ENCODE measurements around the gene ADAM33.

The ADAM33 gene

GRCh38 chr20:3685341-3685740 is 3.5 kb upstream of the ADAM33 start:
- Histone ChIP-seq H3K9me3 (ENCODE audit: insufficient read depth, low read length) (no peaks in the 10 kb centered on the region), H3F3A (ENCODE audit: insufficient read depth) (no peaks in the 10 kb centered on the region), H3K4me2 (ENCODE audit: low read depth, low read length, poor library complexity, severe bottlenecking) (no peak overlapping the region), H3K9ac (ENCODE audit: low read length) (no peak overlapping the region), H3K36me3 (ENCODE audit: low read length) (no peaks in the 10 kb centered on the region), H2AFZ (ENCODE audit: low read depth, low read length, severe bottlenecking) (no peak overlapping the region), H3K27me3 (ENCODE audit: low read length) (no peaks in the 10 kb centered on the region), H3K27ac (ENCODE audit: low read depth, low read length) (no peak overlapping the region), H3K4me3 (ENCODE audit: insufficient read depth, low read length, poor library complexity, severe bottlenecking) (no peak overlapping the region), H3K79me2 (ENCODE audit: insufficient read depth, low read length) (no peaks in the 10 kb centered on the region), H4K20me1 (ENCODE audit: low read depth, low read length) (no peaks in the 10 kb centered on the region), H3K9me2 (replicated peaks; ENCODE audit: insufficient read depth, low read length) (no peaks in the 10 kb centered on the region)
- no peak for TF ChIP-seq EZH2phosphoT487 (conservative IDR thresholded peaks at IDR 0.05; ENCODE audit: low read length)
- TF ChIP-seq CTCF (IDR thresholded peaks at IDR 0.05; ENCODE audit: insufficient read depth, low read length, poor library complexity, severe bottlenecking) = no peak

GRCh38 chr20:3681352-3681930 is 369 bp downstream of the ADAM33 start:
- TF ChIP-seq EZH2phosphoT487 (conservative IDR thresholded peaks at IDR 0.05; ENCODE audit: low read length) = no peak
- TF ChIP-seq CTCF (IDR thresholded peaks at IDR 0.05; ENCODE audit: insufficient read depth, low read length, poor library complexity, severe bottlenecking) = no peak
- Histone ChIP-seq H3K36me3 (ENCODE audit: low read length) (no peaks in the 10 kb centered on the region), H3K4me3 (ENCODE audit: insufficient read depth, low read length, poor library complexity, severe bottlenecking) (no peak overlapping the region), H3K9ac (ENCODE audit: low read length) (no peak overlapping the region), H3K27ac (ENCODE audit: low read depth, low read length) (no peak overlapping the region), H4K20me1 (ENCODE audit: low read depth, low read length) (no peaks in the 10 kb centered on the region), H3K4me2 (ENCODE audit: low read depth, low read length, poor library complexity, severe bottlenecking) (no peak overlapping the region), H2AFZ (ENCODE audit: low read depth, low read length, severe bottlenecking) (no peak overlapping the region), H3K9me2 (replicated peaks; ENCODE audit: insufficient read depth, low read length) (no peaks in the 10 kb centered on the region), H3K79me2 (ENCODE audit: insufficient read depth, low read length) (no peaks in the 10 kb centered on the region), H3F3A (ENCODE audit: insufficient read depth) (no peaks in the 10 kb centered on the region), H3K27me3 (ENCODE audit: low read length) (no peaks in the 10 kb centered on the region), H3K9me3 (ENCODE audit: insufficient read depth, low read length) (no peaks in the 10 kb centered on the region)

GRCh38 chr20:3680701-3681351 is 984 bp downstream of the ADAM33 start:
- Histone ChIP-seq H2AFZ (ENCODE audit: low read depth, low read length, severe bottlenecking) (no peak overlapping the region), H3K79me2 (ENCODE audit: insufficient read depth, low read length) (no peaks in the 10 kb centered on the region), H4K20me1 (ENCODE audit: low read depth, low read length) (no peaks in the 10 kb centered on the region), H3K9me3 (ENCODE audit: insufficient read depth, low read length) (no peaks in the 10 kb centered on the region), H3K9ac (ENCODE audit: low read length) (no peak overlapping the region), H3K27me3 (ENCODE audit: low read length) (no peaks in the 10 kb centered on the region), H3F3A (ENCODE audit: insufficient read depth) (no peaks in the 10 kb centered on the region), H3K4me3 (ENCODE audit: insufficient read depth, low read length, poor library complexity, severe bottlenecking) (no peak overlapping the region), H3K27ac (ENCODE audit: low read depth, low read length) (no peak overlapping the region), H3K4me2 (ENCODE audit: low read depth, low read length, poor library complexity, severe bottlenecking) (no peak overlapping the region), H3K36me3 (ENCODE audit: low read length) (no peaks in the 10 kb centered on the region), H3K9me2 (replicated peaks; ENCODE audit: insufficient read depth, low read length) (no peaks in the 10 kb centered on the region)
- TF ChIP-seq CTCF (IDR thresholded peaks at IDR 0.05; ENCODE audit: insufficient read depth, low read length, poor library complexity, severe bottlenecking) (no peak), EZH2phosphoT487 (conservative IDR thresholded peaks at IDR 0.05; ENCODE audit: low read length) (no peak)
